NCI-H510A (cell line): ENCODE measurements around the gene MAP3K15.

Experiments used
- DNase-seq: peaks from one replicate; lab custom pipeline; 2025; lab: John Stamatoyannopoulos, UW

Gene MAP3K15

DNA sequence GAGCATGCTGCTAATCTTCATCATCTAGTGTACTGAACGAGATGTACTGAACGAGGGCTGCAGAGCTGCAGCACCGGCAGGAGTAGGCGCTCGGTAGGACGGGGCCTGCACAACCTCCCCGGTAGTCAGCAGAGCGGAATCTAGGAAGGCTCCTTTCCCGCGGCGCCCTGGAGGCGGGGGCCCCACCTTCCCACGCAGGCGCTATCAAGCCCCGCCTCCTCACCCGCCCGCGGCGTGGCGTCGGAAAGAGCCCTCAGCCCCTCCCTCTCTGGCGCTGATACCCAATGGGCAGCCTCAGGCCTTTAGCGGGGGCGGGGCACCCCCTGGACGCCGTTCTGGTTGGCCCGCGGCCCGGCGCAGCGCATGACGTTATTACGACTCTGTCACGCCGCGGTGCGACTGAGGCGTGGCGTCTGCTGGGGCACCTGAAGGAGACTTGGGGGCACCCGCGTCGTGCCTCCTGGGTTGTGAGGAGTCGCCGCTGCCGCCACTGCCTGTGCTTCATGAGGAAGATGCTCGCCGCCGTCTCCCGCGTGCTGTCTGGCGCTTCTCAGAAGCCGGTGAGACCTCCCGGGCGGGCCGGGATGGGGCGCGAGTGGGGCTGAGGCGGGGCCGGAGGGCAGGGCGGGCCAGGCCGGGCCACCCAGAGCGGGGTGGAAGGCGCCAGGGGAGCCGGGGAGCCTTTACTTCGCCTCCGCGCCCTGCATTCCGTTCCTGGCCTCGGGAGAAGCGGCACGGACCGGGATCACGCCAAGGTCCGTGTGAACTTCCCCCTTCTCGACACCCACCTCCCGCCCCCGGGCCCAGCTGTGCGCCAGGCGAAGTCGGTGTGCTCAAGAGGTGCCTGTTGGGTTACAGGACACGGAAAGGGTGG, 171.5 kb downstream of the MAP3K15 start, which contains the start of gene PDHA1:
TSS of gene PDHA1 (plus strand) at position 393 of the 874 bp plus-strand sequence. CDS start at position 504, 111 bp downstream.
- peak; percentile 95 for DNase-seq

GRCh38 chrX:19343085-19343534, 172.2 kb downstream of the MAP3K15 start:
- no peak for DNase-seq

- DNase-seq = no peak
These were observed 172.9 kb downstream of the MAP3K15 start for GRCh38 chrX:19342331-19342906.

DNA sequence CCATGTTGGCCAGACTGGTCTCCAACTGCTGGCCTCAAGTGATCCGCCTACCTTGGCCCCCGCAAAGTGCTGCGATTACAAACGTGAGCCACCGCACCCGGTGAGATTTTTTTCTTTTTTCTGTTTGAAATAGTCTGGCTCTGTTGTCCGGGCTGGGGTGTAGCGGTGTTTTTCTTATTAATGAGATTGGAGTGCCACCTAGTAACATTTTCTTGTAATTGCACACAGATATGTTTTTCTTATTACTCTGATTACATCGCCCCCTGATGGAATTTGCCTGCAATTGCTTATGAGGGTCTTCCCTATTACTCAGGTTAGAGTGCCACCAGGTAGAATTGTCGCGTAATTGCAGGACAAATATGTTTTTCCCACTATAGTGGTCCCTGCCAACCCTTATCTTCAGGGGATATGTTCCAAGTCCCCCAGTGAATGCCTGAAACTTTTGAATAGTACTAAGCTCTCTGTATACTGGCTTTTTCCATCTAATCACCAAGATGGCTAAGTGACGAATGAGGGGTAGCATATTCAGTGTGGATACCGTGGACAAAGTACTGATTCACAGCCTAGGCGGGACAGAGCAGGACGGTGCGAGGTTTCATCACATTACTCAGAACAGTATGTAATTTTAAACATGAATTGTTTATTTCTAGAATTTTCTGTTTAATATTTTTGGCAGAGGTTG, 180.2 kb downstream of the MAP3K15 start:
- no peak for DNase-seq

- no peak for DNase-seq
These were observed 182.3 kb downstream of the MAP3K15 start for GRCh38 chrX:19332983-19333382.

GRCh38 chrX:19331831-19332230, 183.5 kb downstream of the MAP3K15 start:
- DNase-seq = no peak

DNA sequence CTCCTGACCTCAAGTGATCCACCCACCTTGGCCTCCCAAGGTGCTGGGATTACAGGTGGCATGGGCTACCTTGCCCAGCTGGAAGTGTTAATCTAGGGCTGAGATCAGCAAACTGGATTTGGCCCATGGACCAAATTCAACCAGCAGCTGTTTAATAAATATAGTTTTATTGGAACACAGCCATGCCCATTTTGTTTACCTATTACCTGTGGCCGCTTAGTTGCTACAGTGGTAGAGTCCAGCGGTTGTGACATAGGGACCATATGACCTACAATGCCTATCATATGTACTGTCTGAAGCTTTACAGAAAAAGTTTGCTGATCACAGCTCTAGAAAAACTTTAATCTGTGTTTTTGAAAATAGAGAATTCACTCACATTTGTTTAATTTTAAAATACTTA, 188.7 kb downstream of the MAP3K15 start:
- DNase-seq = no peak
